HCT116 (cell line): Measurements from ENCODE around the gene PLA2G15. TPM values are rescaled to one million over a fixed set of nuclear protein-coding genes. Genes with fewer than 3 reads are reported as not detected.
A peak's percentile ranks its signal among the peaks of the same experiment; 100 is the strongest.

Source experiments
- ATAC-seq: fragments of 200-7000 bp; cut with Tn5 transposase; 2 replicates; pipeline ENCODE4 v1.9.1; 2020; ENCODE audit warnings: mild to moderate bottlenecking, moderate library complexity
- BruUV-seq: library from RNA; stranded (reverse); fragments of 400-500 nt; replicated peaks from 2 replicates; lab custom pipeline; 2021; lab: Mats Ljungman, UMichigan
- CTCF ChIA-PET: fragments of 300-600 bp; sonication (Branson Sonifier 250); formaldehyde crosslinking; loops from one replicate; lab custom pipeline; 2021; ENCODE audit warnings: antibody characterized with exemption; lab: Charles Lee
- POLR2A ChIA-PET: fragments of 300-600, 350-600 bp; sonication (Branson Sonifier 250); formaldehyde crosslinking; loops from one replicate; lab custom pipeline; 2021; ENCODE audit warnings: antibody characterized with exemption; lab: Charles Lee
- RAD21 ChIA-PET, 2 experiments: fragments of 300-600 bp; sonication (Branson Sonifier 250); formaldehyde crosslinking; loops; one replicate each; lab custom pipeline; 2023; ENCODE audit warnings: low total read pairs in 2 of 2; ENCODE audit not compliant: uncharacterized antibody in 2 of 2, unreplicated experiment in 2 of 2, low non-redundant PET in 1 of 2; lab: Charles Lee
- DNase-seq: peaks from one replicate; pipeline ENCODE4 v3.0.0-alpha.2; 2010; ENCODE audit warnings: low read depth, low spot score
- H2AFZ ChIP-seq: fragments of 200-600 bp; shearing (Covaris generic), sonication (generic); 2 replicates; pipeline ENCODE4 v1.6.1; 2017; ENCODE audit warnings: low read depth, mixed run types, mixed read lengths, antibody characterized with exemption, low read length; ENCODE audit not compliant: poor library complexity, severe bottlenecking
- H3K27ac ChIP-seq: 2 replicates; pipeline ENCODE4 v1.5.1; 2012; ENCODE audit warnings: low read depth, low read length
- H3K27me3 ChIP-seq: fragments of 200-600 bp; sonication (generic); 2 replicates; pipeline ENCODE4 v1.6.1; 2016; ENCODE audit warnings: mixed run types, low read length, mixed read lengths; ENCODE audit not compliant: insufficient read depth
- H3K36me3 ChIP-seq, 2 experiments: fragments of 200-500 bp in 1 of 2; fragments of 200-600 bp in 1 of 2; sonication (Bioruptor generic) in 1 of 2; sonication (generic) in 1 of 2; 2 replicates each; pipeline versions ENCODE4 v1.5.1 to v1.6.1; 2014 to 2016; ENCODE audit warnings: low read length in 2 of 2, inconsistent platforms in 1 of 2, mixed read lengths in 1 of 2, mixed run types in 1 of 2; ENCODE audit not compliant: insufficient read depth in 2 of 2, control insufficient read depth in 1 of 2
- H3K4me1 ChIP-seq, 2 experiments: fragments of 200-600 bp in 1 of 2; sonication (generic) in 1 of 2; 2 replicates each; pipeline versions ENCODE4 v1.5.1 to v1.6.1; 2012 to 2017; ENCODE audit warnings: low read length in 2 of 2, inconsistent platforms in 1 of 2, mild to moderate bottlenecking in 1 of 2, mixed read lengths in 1 of 2, mixed run types in 1 of 2, moderate library complexity in 1 of 2; ENCODE audit not compliant: insufficient read depth in 2 of 2, control insufficient read depth in 1 of 2
- H3K4me2 ChIP-seq: fragments of 200-600 bp; sonication (generic); 2 replicates; pipeline ENCODE4 v1.6.1; 2017; ENCODE audit warnings: mixed run types, low read length, mixed read lengths
- H3K4me3 ChIP-seq, 2 experiments: fragments of 200-600 bp in 1 of 2; sonication (generic) in 1 of 2; replicated peaks in 1 of 2; 2 replicates each; pipeline ENCODE4 v1.5.1; 2011 to 2016; ENCODE audit warnings: low read length in 2 of 2, control low read depth in 1 of 2, low read depth in 1 of 2, mild to moderate bottlenecking in 1 of 2, mixed read lengths in 1 of 2, mixed run types in 1 of 2
- H3K79me2 ChIP-seq: fragments of 200-600 bp; sonication (generic); 2 replicates; pipeline ENCODE4 v1.6.1; 2017; ENCODE audit warnings: mild to moderate bottlenecking, mixed run types, low read length, moderate library complexity, mixed read lengths; ENCODE audit not compliant: insufficient read depth
- H3K9ac ChIP-seq: fragments of 200-600 bp; sonication (generic); 2 replicates; pipeline ENCODE4 v1.6.1; 2016; ENCODE audit warnings: low read length, mixed read lengths
- H3K9me2 ChIP-seq: fragments of 200-600 bp; sonication (generic), shearing (Covaris generic); 2 replicates; pipeline ENCODE4 v1.6.1; 2017; ENCODE audit warnings: mixed run types, mild to moderate bottlenecking, moderate library complexity; ENCODE audit not compliant: insufficient read depth
- H3K9me3 ChIP-seq, 2 experiments: fragments of 200-500 bp in 1 of 2; fragments of 200-600 bp in 1 of 2; sonication (Bioruptor generic) in 1 of 2; sonication (generic) in 1 of 2; 2 replicates each; pipeline ENCODE4 v1.6.1; 2014 to 2017; ENCODE audit warnings: low read length in 2 of 2, mixed read lengths in 2 of 2, inconsistent platforms in 1 of 2, low read depth in 1 of 2, mild to moderate bottlenecking in 1 of 2, mixed run types in 1 of 2, moderate library complexity in 1 of 2; ENCODE audit not compliant: control insufficient read depth in 1 of 2, insufficient read depth in 1 of 2
- H4K20me1 ChIP-seq: fragments of 200-600 bp; sonication (generic), shearing (Covaris generic); 2 replicates; pipeline ENCODE4 v1.6.1; 2017; ENCODE audit warnings: mixed run types, mild to moderate bottlenecking, moderate library complexity; ENCODE audit not compliant: insufficient read depth
- CBX3 ChIP-seq: IDR thresholded peaks from 2 replicates; pipeline ENCODE4 v1.6.1; 2012; ENCODE audit warnings: low read depth
- EGR1 ChIP-seq: IDR thresholded peaks from 2 replicates; pipeline ENCODE4 v1.6.1; 2012; ENCODE audit warnings: low read depth
- ELF1 ChIP-seq: IDR thresholded peaks from 2 replicates; pipeline ENCODE4 v1.6.1; 2012; ENCODE audit warnings: low read depth, borderline replicate concordance
- EZH2 ChIP-seq: fragments of 200-600 bp; sonication (generic); IDR thresholded peaks from 2 replicates; pipeline ENCODE4 v1.6.1; 2017; ENCODE audit warnings: antibody characterized with exemption, mixed run types
- POLR2A ChIP-seq: IDR thresholded peaks from 2 replicates; pipeline ENCODE4 v1.7.0; 2011; ENCODE audit warnings: borderline replicate concordance; ENCODE audit not compliant: insufficient read depth, insufficient read length; ENCODE audit errors: extremely low read depth
- POLR2AphosphoS5 ChIP-seq: IDR thresholded peaks from 2 replicates; pipeline ENCODE4 v1.6.1; 2011; ENCODE audit warnings: mild to moderate bottlenecking, low read depth, low read length, moderate library complexity
- RAD21 ChIP-seq: IDR thresholded peaks from 2 replicates; pipeline ENCODE4 v1.6.1; 2012; ENCODE audit warnings: low read depth, mild to moderate bottlenecking
- ZFX ChIP-seq: fragments of 450-650 bp; IDR thresholded peaks from 2 replicates; pipeline ENCODE4 v1.6.1; 2017
- ZNF274 ChIP-seq: fragments of 200-500 bp; sonication (Bioruptor generic); IDR thresholded peaks from 2 replicates; pipeline ENCODE4 v1.6.1; 2014; ENCODE audit warnings: mild to moderate bottlenecking, low read depth, low read length, inconsistent platforms
- intact Hi-C: fragments of 100-400 bp; cut with micrococcal nuclease; formaldehyde crosslinking; loops from 2 replicates; pipeline ENCODE4 v1.10.0; 2022
- total RNA-seq: library from RNA; stranded (reverse); gene quantifications from one replicate; pipeline ENCODE4 v1.2.1, GENCODE V29; 2021; ENCODE audit not compliant: unreplicated experiment
- TF ChIP-seq, protein P1 (sequence below): IDR thresholded peaks from 2 replicates; pipeline ENCODE4 v1.6.1; 2012
- TF ChIP-seq, protein P2 (sequence below), 3 experiments: fragments of 200-600 bp in 1 of 3; sonication (generic) in 1 of 3; IDR thresholded peaks in 2 of 3; conservative IDR thresholded peaks in 1 of 3; 2 replicates each; pipeline ENCODE4 v1.5.1; 2012 to 2017; ENCODE audit warnings: low read depth in 2 of 3, low read length in 2 of 3, antibody characterized with exemption in 1 of 3, borderline replicate concordance in 1 of 3, control low read depth in 1 of 3, mild to moderate bottlenecking in 1 of 3, mixed read lengths in 1 of 3, mixed run types in 1 of 3, moderate library complexity in 1 of 3; ENCODE audit not compliant: insufficient read depth in 1 of 3

PLA2G15 gene
- total RNA-seq, 1 experiment from 2014 or later = 7.5 TPM

DNA sequence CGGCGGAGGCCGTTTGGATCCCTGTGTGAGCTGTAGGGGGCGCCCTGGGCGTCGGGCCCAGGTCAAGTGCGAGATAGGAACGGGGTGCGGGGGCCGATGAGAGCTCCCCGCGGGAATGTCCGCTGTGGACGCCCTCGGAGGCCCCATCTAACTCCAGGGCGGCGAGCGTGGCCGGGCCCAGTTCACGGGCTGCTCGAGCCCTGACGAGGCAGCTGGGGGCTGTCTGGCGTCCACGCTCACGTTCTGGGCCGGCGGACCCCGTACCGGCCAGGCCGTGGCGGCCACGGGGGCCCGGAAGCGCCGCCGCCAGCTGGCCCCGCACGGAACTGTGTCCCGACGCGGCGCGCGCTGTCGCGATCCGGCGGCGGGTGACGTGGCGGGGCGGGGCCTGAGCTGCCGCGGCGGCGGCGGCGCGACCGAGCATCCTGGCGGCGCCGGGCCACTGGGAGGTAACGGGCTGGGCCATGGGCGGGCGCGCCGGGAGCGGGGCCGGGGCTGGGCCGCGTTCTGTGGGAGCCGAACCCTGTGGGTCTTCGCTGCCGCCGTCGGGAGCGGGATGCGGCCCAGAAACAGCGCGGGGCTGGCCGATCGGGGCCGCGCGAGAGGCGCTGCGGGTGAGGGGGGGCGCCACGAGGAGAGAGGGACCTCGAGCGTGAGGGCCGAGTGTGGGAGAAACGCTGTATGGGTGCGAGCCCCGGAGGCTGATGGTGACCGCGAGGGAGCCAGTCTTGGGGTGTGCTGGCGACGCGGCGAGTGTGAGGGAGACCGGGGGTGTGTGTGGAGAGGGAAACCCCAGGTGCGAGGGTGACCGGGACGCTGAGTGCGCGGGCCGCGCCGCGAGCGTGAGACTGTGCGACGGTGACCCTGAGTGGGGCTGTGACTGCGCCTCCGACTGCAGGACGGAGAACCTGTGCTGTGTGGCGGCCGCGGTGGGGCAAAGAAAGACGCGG lies 19.2 kb downstream of the PLA2G15 start, which contains the start of gene SLC7A6:
Gene SLC7A6 (plus strand): TSS at position 399 of the 950 bp plus-strand sequence. CDS start 10,201 bp downstream, outside the sequence.
- RAD21 ChIA-PET = interaction anchor here (0.6 to 1.5 kb wide), 3 partner anchors 46 to 553 kb away, joined by 3 to 4 read pairs (median 3); partner anchors contain the start of genes PRMT7 (in 1 of the 2) and SLC7A6OS (in 1 of the 2)
- H3K4me3 ChIP-seq = peak within 1 kb of the TSS; percentile 73 to 85
- intact Hi-C loops = loop anchor here (5.0 kb wide), 1 partner anchor 48 kb away; the partner anchor contains the start of genes PRMT7 and SLC7A6OS
- TF ChIP-seq CBX3 = no peak
- TF ChIP-seq ZNF274 = no peak
- TF ChIP-seq, protein P1, sequence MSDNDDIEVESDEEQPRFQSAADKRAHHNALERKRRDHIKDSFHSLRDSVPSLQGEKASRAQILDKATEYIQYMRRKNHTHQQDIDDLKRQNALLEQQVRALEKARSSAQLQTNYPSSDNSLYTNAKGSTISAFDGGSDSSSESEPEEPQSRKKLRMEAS = peak; percentile 68
- TF ChIP-seq, protein P2, sequence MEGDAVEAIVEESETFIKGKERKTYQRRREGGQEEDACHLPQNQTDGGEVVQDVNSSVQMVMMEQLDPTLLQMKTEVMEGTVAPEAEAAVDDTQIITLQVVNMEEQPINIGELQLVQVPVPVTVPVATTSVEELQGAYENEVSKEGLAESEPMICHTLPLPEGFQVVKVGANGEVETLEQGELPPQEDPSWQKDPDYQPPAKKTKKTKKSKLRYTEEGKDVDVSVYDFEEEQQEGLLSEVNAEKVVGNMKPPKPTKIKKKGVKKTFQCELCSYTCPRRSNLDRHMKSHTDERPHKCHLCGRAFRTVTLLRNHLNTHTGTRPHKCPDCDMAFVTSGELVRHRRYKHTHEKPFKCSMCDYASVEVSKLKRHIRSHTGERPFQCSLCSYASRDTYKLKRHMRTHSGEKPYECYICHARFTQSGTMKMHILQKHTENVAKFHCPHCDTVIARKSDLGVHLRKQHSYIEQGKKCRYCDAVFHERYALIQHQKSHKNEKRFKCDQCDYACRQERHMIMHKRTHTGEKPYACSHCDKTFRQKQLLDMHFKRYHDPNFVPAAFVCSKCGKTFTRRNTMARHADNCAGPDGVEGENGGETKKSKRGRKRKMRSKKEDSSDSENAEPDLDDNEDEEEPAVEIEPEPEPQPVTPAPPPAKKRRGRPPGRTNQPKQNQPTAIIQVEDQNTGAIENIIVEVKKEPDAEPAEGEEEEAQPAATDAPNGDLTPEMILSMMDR (IDR thresholded peaks at IDR 0.05 in 2 of 3, conservative IDR thresholded peaks at IDR 0.05 in 1 of 3; ENCODE audit: borderline replicate concordance in 1 of 3, insufficient read depth in 1 of 3, low read depth in 2 of 3, low read length in 2 of 3) = peak; percentile 67 to 76 (median 71)
- peak; percentile 84 for TF ChIP-seq ZFX
- TF ChIP-seq EZH2 = no peak
- TF ChIP-seq POLR2A = peak; percentile 82
- peak; percentile 18; the same call in 1 of the 2 replicates for TF ChIP-seq POLR2AphosphoS5
- no peak for TF ChIP-seq RAD21
- TF ChIP-seq EGR1 = peak; percentile 67
- no peak for TF ChIP-seq ELF1
- TF ChIP-seq, all 23 proteins: peak for 6
- Histone ChIP-seq H3K27ac (peak within 1 kb of the TSS; percentile 91), H3K4me1 (peaks cover 25 to 33% of the 10 kb centered on the region in 2 experiments), H3K27me3 (no peaks in the 10 kb centered on the region), H2AFZ (peak within 1 kb of the TSS; percentile 32), H3K9me3 (no peaks in the 10 kb centered on the region), H3K9ac (peak within 1 kb of the TSS; percentile 88), H3K79me2 (peaks cover 49% of the 10 kb centered on the region), H3K36me3 (no peaks in the 10 kb centered on the region), H3K9me2 (no peaks in the 10 kb centered on the region), H3K4me2 (peak within 1 kb of the TSS; percentile 89), H4K20me1 (peaks cover 12% of the 10 kb centered on the region; the same call in 1 of the 2 replicates)
- BruUV-seq = TSS peak; percentile 38
- ChIA-PET POLR2A (interaction anchor here (0.6 to 1.6 kb wide), 9 partner anchors 10 to 1638 kb away, joined by 3 to 6 read pairs (median 3); partner anchors contain the start of genes PLA2G15, PRMT7 and SLC7A6OS), CTCF (interaction anchor here (0.6 to 5.2 kb wide), 22 partner anchors 8 to 604 kb away, joined by 3 to 54 read pairs (median 4); partner anchors contain the start of genes ACD, ESRP2, PLA2G15 and PRMT7)
- peak; percentile 74 for ATAC-seq
- DNase-seq = peak; percentile 27
